DOHH2 (cell line): Measurements from ENCODE around the gene GREM2.

Experiments
- H3F3A ChIP-seq: fragments of 200-600 bp; sonication (generic), shearing (Covaris generic); 2 replicates; pipeline ENCODE4 v1.6.0; 2016; ENCODE audit warnings: antibody characterized with exemption, mild to moderate bottlenecking; ENCODE audit not compliant: control insufficient read depth, insufficient read depth
- H3K27ac ChIP-seq: fragments of 200-600 bp; sonication (generic); 2 replicates; pipeline ENCODE4 v1.5.1; 2014; ENCODE audit warnings: low read depth, mild to moderate bottlenecking, low read length, moderate library complexity
- H3K27me3 ChIP-seq: fragments of 200-600 bp; sonication (generic); 2 replicates; pipeline ENCODE4 v1.6.1; 2014; ENCODE audit warnings: mild to moderate bottlenecking, low read length, mixed read lengths; ENCODE audit not compliant: control insufficient read depth
- H3K36me3 ChIP-seq: fragments of 200-600 bp; sonication (generic); 2 replicates; pipeline ENCODE4 v1.6.1; 2014; ENCODE audit warnings: mild to moderate bottlenecking, low read length, moderate library complexity, mixed read lengths; ENCODE audit not compliant: control insufficient read depth
- H3K4me1 ChIP-seq: fragments of 200-600 bp; sonication (generic); 2 replicates; pipeline ENCODE4 v1.6.1; 2014; ENCODE audit warnings: mild to moderate bottlenecking, low read length, mixed read lengths; ENCODE audit not compliant: control insufficient read depth
- H3K4me2 ChIP-seq: fragments of 200-600 bp; sonication (generic); 2 replicates; pipeline ENCODE4 v1.6.0; 2014; ENCODE audit warnings: mild to moderate bottlenecking, low read length, moderate library complexity
- H3K4me3 ChIP-seq: fragments of 200-600 bp; sonication (generic); 2 replicates; pipeline ENCODE4 v1.5.1; 2014; ENCODE audit warnings: mild to moderate bottlenecking, low read length, mixed read lengths
- H3K79me2 ChIP-seq: fragments of 200-600 bp; sonication (generic); 2 replicates; pipeline ENCODE4 v1.6.1; 2014; ENCODE audit warnings: mild to moderate bottlenecking, low read length, mixed read lengths; ENCODE audit not compliant: control insufficient read depth
- H3K9me2 ChIP-seq: fragments of 200-600 bp; sonication (generic); replicated peaks from 2 replicates; pipeline ENCODE4 v1.6.1; 2014; ENCODE audit warnings: mild to moderate bottlenecking, low read length, mixed read lengths; ENCODE audit not compliant: control insufficient read depth
- H3K9me3 ChIP-seq: fragments of 200-600 bp; sonication (generic); 2 replicates; pipeline ENCODE4 v1.6.1; 2014; ENCODE audit warnings: antibody characterized with exemption, low read length, mixed read lengths; ENCODE audit not compliant: control insufficient read depth, insufficient read depth
- H4K20me1 ChIP-seq: fragments of 200-600 bp; sonication (generic); 2 replicates; pipeline ENCODE4 v1.6.0; 2014; ENCODE audit warnings: low read depth, mild to moderate bottlenecking, antibody characterized with exemption, low read length, moderate library complexity; ENCODE audit not compliant: control insufficient read depth, insufficient read depth
- CTCF ChIP-seq: fragments of 200-600 bp; sonication (generic); IDR thresholded peaks from one replicate; pipeline ENCODE4 v1.5.1; 2014; ENCODE audit warnings: antibody characterized with exemption, mild to moderate bottlenecking, low read depth, low read length; ENCODE audit not compliant: poor library complexity, severe bottlenecking
- EZH2phosphoT487 ChIP-seq: fragments of 200-600 bp; sonication (generic); IDR thresholded peaks from 2 replicates; pipeline ENCODE4 v1.6.1; 2017; ENCODE audit warnings: borderline replicate concordance, mild to moderate bottlenecking, antibody characterized with exemption, low read length, moderate library complexity, mixed read lengths

The GREM2 gene

GRCh38 chr1:240517891-240518290 is 94.1 kb downstream of the GREM2 start:
- Histone ChIP-seq H3K9me2 (no peaks in the 10 kb centered on the region), H3K4me1 (no peaks in the 10 kb centered on the region), H3K36me3 (no peaks in the 10 kb centered on the region), H3K9me3 (no peaks in the 10 kb centered on the region), H3K27ac (no peak overlapping the region), H3K4me2 (no peak overlapping the region), H3F3A (no peaks in the 10 kb centered on the region), H3K27me3 (no peaks in the 10 kb centered on the region), H4K20me1 (no peaks in the 10 kb centered on the region), H3K79me2 (no peaks in the 10 kb centered on the region), H3K4me3 (no peak overlapping the region)
- no peak for TF ChIP-seq EZH2phosphoT487
- TF ChIP-seq CTCF: no peak

- Histone ChIP-seq H3K27me3 (no peaks in the 10 kb centered on the region), H4K20me1 (no peaks in the 10 kb centered on the region), H3K27ac (no peak overlapping the region), H3K9me3 (no peaks in the 10 kb centered on the region), H3K4me3 (no peak overlapping the region), H3K36me3 (no peaks in the 10 kb centered on the region), H3K79me2 (no peaks in the 10 kb centered on the region), H3F3A (no peaks in the 10 kb centered on the region), H3K4me1 (no peaks in the 10 kb centered on the region), H3K4me2 (no peak overlapping the region), H3K9me2 (no peaks in the 10 kb centered on the region)
- no peak for TF ChIP-seq EZH2phosphoT487
- TF ChIP-seq CTCF: no peak
Observed at GRCh38 chr1:240516069-240516468, 95.9 kb downstream of the GREM2 start.

GRCh38 chr1:240515505-240515904 is 96.5 kb downstream of the GREM2 start:
- Histone ChIP-seq H3K4me2 (no peak overlapping the region), H3K4me3 (no peak overlapping the region), H3K36me3 (no peaks in the 10 kb centered on the region), H3K4me1 (no peaks in the 10 kb centered on the region), H3K79me2 (no peaks in the 10 kb centered on the region), H3K27me3 (no peaks in the 10 kb centered on the region), H3K9me2 (no peaks in the 10 kb centered on the region), H3K27ac (no peak overlapping the region), H3F3A (no peaks in the 10 kb centered on the region), H3K9me3 (no peaks in the 10 kb centered on the region), H4K20me1 (no peaks in the 10 kb centered on the region)
- no peak for TF ChIP-seq CTCF
- no peak for TF ChIP-seq EZH2phosphoT487

GRCh38 chr1:240511789-240512188 is 100.2 kb downstream of the GREM2 start:
- H3K79me2 ChIP-seq: no peaks in the 10 kb centered on the region
- H3K9me3 ChIP-seq: no peaks in the 10 kb centered on the region
- no peak for TF ChIP-seq EZH2phosphoT487
- TF ChIP-seq CTCF: no peak
- no peak overlapping the region for H3K4me2 ChIP-seq
- H4K20me1 ChIP-seq: no peaks in the 10 kb centered on the region
- no peak overlapping the region for H3K27ac ChIP-seq
- H3K36me3 ChIP-seq: no peaks in the 10 kb centered on the region
- H3K9me2 ChIP-seq: no peaks in the 10 kb centered on the region
- H3F3A ChIP-seq: no peaks in the 10 kb centered on the region
- no peaks in the 10 kb centered on the region for H3K4me1 ChIP-seq
- H3K4me3 ChIP-seq: no peak overlapping the region
- H3K27me3 ChIP-seq: no peaks in the 10 kb centered on the region; the same call in 1 of the 2 replicates
